ENCODE measurements around the gene MAPK8IP3. TPM values are rescaled to one million over a fixed set of nuclear protein-coding genes. Genes with fewer than 3 reads are reported as not detected.
"Not testable (repeated sequence)": the region's sequence is repeated elsewhere in the genome, so short reads cannot be mapped to it uniquely, and the experiment has no call there.

MAPK8IP3 gene
- total RNA-seq, 2 donors from 2014 or later, result 109 to 111 TPM

DNA sequence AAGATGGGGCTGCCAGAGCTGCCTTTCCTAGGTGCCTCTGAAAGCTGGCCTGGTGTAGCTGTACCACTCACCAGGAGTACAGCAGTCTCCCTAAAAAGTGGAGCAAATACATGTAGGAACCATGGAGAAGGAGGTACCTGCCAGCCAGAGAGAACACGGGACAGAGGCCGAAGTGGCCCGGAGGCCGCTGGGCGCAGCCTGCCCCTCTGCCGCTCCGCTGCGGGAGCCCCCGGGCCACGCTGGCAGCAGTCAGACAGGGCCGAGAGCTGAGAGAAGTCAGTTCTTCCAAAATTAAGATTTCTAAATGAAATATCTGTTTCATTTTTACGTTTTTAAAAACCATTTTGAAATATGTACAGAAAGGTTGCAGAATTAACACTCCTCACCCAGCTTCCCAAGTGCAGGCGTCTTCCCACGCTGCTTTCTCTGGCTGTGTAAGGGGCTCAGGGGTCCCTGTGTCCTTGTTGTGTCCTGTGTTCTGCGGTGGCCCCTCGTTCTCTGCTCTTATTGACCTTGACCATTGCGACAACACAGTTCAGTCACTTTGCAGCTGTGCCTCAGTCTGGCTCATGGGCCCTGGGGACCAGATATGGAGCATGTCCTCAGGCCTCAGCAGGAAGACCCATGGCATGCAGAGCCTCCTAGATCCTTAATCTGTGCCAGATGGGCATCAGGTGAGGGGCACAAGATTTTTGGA lies 5.0 kb downstream of the MAPK8IP3 start:
- TF ChIP-seq CTCF (IDR thresholded peaks at IDR 0.05), result no peak
- no peak for ATAC-seq (ENCODE audit: insufficient number of reproducible peaks, low FRiP score, low read depth)
- Histone ChIP-seq H3K4me1 (ENCODE audit: control insufficient read depth in 1 of 2, low read depth in 2 of 2) (peaks cover 16 to 33% of the 10 kb centered on the region in 2 donors), H3K4me3 (no peak overlapping the region), H3K27me3 (replicated peaks; ENCODE audit: insufficient read depth) (no peaks in the 10 kb centered on the region), H3K27ac (no peak overlapping the region), H3K36me3 (no peaks in the 10 kb centered on the region), H3K9me3 (no peaks in the 10 kb centered on the region)
- DNase-seq (ENCODE audit: low spot score), result no peak

- ATAC-seq (ENCODE audit: insufficient number of reproducible peaks, low FRiP score, low read depth), result no peak
- Histone ChIP-seq H3K27me3 (replicated peaks; ENCODE audit: insufficient read depth) (no peaks in the 10 kb centered on the region), H3K27ac (no peak overlapping the region), H3K9me3 (no peaks in the 10 kb centered on the region), H3K36me3 (no peaks in the 10 kb centered on the region), H3K4me3 (peak overlapping the region; percentile 42), H3K4me1 (ENCODE audit: control insufficient read depth in 1 of 2, low read depth in 2 of 2) (peaks cover 11 to 28% of the 10 kb centered on the region in 2 donors)
- TF ChIP-seq CTCF (IDR thresholded peaks at IDR 0.05), result no peak
- DNase-seq (ENCODE audit: low spot score), result no peak
These were observed 6.8 kb downstream of the MAPK8IP3 start for GRCh38 chr16:1712791-1713261.

DNA sequence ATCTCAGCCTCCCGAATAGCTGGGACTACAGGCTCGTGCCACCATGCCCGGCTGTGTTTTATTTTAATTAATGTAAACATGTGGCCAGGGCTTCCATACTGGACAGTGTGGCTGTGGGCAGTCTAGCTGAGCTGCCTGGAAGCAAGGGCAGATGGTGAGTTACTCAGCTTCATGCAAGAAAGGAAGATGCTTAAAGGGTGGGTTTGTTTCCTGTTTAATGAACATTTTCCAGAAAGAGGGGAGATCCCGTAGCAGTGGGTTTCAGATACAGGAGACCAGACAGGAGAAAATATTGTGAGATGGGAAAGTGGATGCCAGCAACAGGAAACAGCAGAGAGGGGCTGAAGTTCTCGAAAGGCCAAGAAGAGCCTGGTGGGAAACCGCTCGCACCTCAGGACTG lies 7.3 kb downstream of the MAPK8IP3 start:
- Histone ChIP-seq H3K36me3 (no peaks in the 10 kb centered on the region), H3K27ac (no peak overlapping the region), H3K27me3 (replicated peaks; ENCODE audit: insufficient read depth) (no peaks in the 10 kb centered on the region), H3K9me3 (no peaks in the 10 kb centered on the region), H3K4me3 (no peak overlapping the region), H3K4me1 (ENCODE audit: control insufficient read depth in 1 of 2, low read depth in 2 of 2) (peaks cover 6 to 23% of the 10 kb centered on the region in 2 donors)
- TF ChIP-seq CTCF (IDR thresholded peaks at IDR 0.05), result no peak
- DNase-seq (ENCODE audit: low spot score), result no peak
- no peak for ATAC-seq (ENCODE audit: insufficient number of reproducible peaks, low FRiP score, low read depth)

DNA sequence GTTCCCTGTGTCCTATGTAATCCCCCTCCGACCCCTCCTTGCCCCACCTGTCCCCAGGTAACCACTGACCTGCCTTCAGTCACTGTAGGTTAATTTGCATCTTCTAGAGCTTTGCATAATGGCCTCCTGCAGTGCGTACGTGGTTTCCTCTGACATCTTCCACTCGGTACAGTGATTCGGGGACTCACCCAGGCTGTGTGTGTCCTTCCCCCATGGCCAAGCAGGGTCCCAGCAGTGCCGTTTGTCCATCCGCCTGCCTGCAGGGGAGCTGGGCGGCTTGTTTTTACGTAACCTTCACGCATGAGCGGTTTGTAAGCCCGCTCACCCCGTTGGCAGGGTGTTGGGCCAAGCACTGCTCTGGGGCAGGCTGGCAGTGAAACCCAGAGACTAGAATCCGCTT lies 7.9 kb downstream of the MAPK8IP3 start:
- DNase-seq (ENCODE audit: low spot score), result no peak

GRCh38 chr16:1715220-1715619 lies 9.2 kb downstream of the MAPK8IP3 start:
- peaks cover 6 to 12% of the 10 kb centered on the region in 2 donors for H3K4me1 ChIP-seq (ENCODE audit: control insufficient read depth in 1 of 2, low read depth in 2 of 2)
- TF ChIP-seq CTCF (IDR thresholded peaks at IDR 0.05), result no peak
- no peak overlapping the region for H3K4me3 ChIP-seq
- no peak overlapping the region for H3K27ac ChIP-seq
- no peaks in the 10 kb centered on the region for H3K9me3 ChIP-seq
- ATAC-seq (ENCODE audit: insufficient number of reproducible peaks, low FRiP score, low read depth), result no peak
- no peaks in the 10 kb centered on the region for H3K27me3 ChIP-seq (replicated peaks; ENCODE audit: insufficient read depth)
- no peak for DNase-seq (ENCODE audit: low spot score)
- H3K36me3 ChIP-seq, result no peaks in the 10 kb centered on the region

More for the DNA sequence above, 7.9 kb downstream of the MAPK8IP3 start:
- H3K4me1 ChIP-seq (ENCODE audit: control insufficient read depth in 1 of 2, low read depth in 2 of 2), result peaks cover 6 to 20% of the 10 kb centered on the region in 2 donors
- no peak overlapping the region for H3K4me3 ChIP-seq
- H3K9me3 ChIP-seq, result no peaks in the 10 kb centered on the region
- H3K27ac ChIP-seq, result no peak overlapping the region
- H3K27me3 ChIP-seq (replicated peaks; ENCODE audit: insufficient read depth), result no peaks in the 10 kb centered on the region
- no peak for TF ChIP-seq CTCF (IDR thresholded peaks at IDR 0.05)
- no peaks in the 10 kb centered on the region for H3K36me3 ChIP-seq
- no peak for ATAC-seq (ENCODE audit: insufficient number of reproducible peaks, low FRiP score, low read depth)

GRCh38 chr16:1718236-1718635 lies 12.2 kb downstream of the MAPK8IP3 start:
- not testable (repeated sequence) for H3K4me3 ChIP-seq; DNase-seq (ENCODE audit: low spot score); H3K36me3 ChIP-seq; ATAC-seq (ENCODE audit: insufficient number of reproducible peaks, low FRiP score, low read depth); H3K9me3 ChIP-seq; H3K27ac ChIP-seq; H3K27me3 ChIP-seq (replicated peaks; ENCODE audit: insufficient read depth)
- peaks cover 11 to 22% of the 10 kb centered on the region in 2 donors for H3K4me1 ChIP-seq (ENCODE audit: control insufficient read depth in 1 of 2, low read depth in 2 of 2)

DNA sequence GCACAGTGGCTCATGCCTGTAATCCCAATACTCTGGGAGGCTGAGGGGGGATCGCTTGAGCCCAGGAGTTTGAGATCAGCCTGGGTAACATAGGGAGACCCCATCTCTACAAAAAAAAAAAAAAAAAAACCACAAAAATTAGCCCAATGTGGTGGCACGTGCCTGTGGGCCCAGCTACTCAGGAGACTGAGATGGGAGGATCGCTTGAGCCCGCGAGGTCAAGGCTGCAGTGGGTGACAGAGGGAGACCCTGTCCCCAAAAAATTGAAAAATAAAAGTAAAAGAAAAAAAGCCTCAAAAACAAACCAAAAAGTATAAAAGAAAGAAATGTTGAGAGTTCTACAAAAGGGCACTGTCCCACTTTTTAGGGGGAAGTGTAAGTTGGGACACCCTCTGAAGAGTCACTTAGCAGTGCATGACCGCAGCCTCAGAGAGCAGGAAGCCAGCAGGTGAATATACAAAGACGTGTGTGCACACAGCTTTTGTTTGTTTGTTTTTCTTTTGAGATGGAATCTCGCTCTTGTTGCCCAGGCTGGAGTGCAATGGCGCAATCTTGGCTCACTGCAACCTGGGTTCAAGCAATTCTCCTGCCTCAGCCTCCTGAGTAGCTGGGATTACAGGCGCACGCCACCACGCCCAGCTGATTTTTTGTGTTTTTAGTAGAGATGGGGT lies 13.7 kb downstream of the MAPK8IP3 start:
- ATAC-seq (ENCODE audit: insufficient number of reproducible peaks, low FRiP score, low read depth); DNase-seq (ENCODE audit: low spot score); H3K9me3 ChIP-seq; H3K36me3 ChIP-seq; H3K27me3 ChIP-seq (replicated peaks; ENCODE audit: insufficient read depth); H3K4me3 ChIP-seq; H3K27ac ChIP-seq: not testable (repeated sequence)
- H3K4me1 ChIP-seq (ENCODE audit: control insufficient read depth in 1 of 2, low read depth in 2 of 2), result peaks cover 14 to 22% of the 10 kb centered on the region in 2 donors
